ENCODE measurements around the gene INTS13.
"Not testable (repeated sequence)": the region's sequence is repeated elsewhere in the genome, so short reads cannot be mapped to it uniquely, and the experiment has no call there.

GRCh38 chr12:26903396-26903795, 34.4 kb downstream of the INTS13 start:
- TF ChIP-seq, protein P1, sequence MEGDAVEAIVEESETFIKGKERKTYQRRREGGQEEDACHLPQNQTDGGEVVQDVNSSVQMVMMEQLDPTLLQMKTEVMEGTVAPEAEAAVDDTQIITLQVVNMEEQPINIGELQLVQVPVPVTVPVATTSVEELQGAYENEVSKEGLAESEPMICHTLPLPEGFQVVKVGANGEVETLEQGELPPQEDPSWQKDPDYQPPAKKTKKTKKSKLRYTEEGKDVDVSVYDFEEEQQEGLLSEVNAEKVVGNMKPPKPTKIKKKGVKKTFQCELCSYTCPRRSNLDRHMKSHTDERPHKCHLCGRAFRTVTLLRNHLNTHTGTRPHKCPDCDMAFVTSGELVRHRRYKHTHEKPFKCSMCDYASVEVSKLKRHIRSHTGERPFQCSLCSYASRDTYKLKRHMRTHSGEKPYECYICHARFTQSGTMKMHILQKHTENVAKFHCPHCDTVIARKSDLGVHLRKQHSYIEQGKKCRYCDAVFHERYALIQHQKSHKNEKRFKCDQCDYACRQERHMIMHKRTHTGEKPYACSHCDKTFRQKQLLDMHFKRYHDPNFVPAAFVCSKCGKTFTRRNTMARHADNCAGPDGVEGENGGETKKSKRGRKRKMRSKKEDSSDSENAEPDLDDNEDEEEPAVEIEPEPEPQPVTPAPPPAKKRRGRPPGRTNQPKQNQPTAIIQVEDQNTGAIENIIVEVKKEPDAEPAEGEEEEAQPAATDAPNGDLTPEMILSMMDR (conservative IDR thresholded peaks at IDR 0.05; ENCODE audit: low read depth, low read length): not testable (repeated sequence)
- not testable (repeated sequence) for TF ChIP-seq POLR2A (IDR thresholded peaks at IDR 0.05; ENCODE audit: low read depth, low read length); RAD21 (IDR thresholded peaks at IDR 0.05; ENCODE audit: low read length); USF2 (IDR thresholded peaks at IDR 0.05; ENCODE audit: low read depth, low read length); RFX5 (IDR thresholded peaks at IDR 0.05; ENCODE audit: low read depth, low read length); CEBPB (IDR thresholded peaks at IDR 0.05; ENCODE audit: low read depth, low read length); BHLHE40 (IDR thresholded peaks at IDR 0.05; ENCODE audit: low read depth, low read length)

Data from IMR-90 (cell line).